Measurements from ENCODE around the gene CADPS.

- TF ChIP-seq BHLHE40 (IDR thresholded peaks at IDR 0.05; ENCODE audit: low read length), result no peak
- no peak for TF ChIP-seq RERE (CRISPR knock-in tag; IDR thresholded peaks at IDR 0.05; ENCODE audit: borderline replicate concordance)
- TF ChIP-seq SIN3B (IDR thresholded peaks at IDR 0.05; ENCODE audit: low read depth), result no peak
- TF ChIP-seq SOX6 (IDR thresholded peaks at IDR 0.05), result no peak
- no peak for TF ChIP-seq U2AF2 (optimal IDR thresholded peaks at IDR 0.05; ENCODE audit: low read depth, low read length)
- no peak for TF ChIP-seq EZH2 (IDR thresholded peaks at IDR 0.05; ENCODE audit: borderline replicate concordance, low read depth, low read length)
- no peak for TF ChIP-seq LEF1 (IDR thresholded peaks at IDR 0.05)
- no peak for TF ChIP-seq REST (IDR thresholded peaks at IDR 0.05; ENCODE audit: borderline replicate concordance)
- TF ChIP-seq REST (CRISPR knock-in tag; IDR thresholded peaks at IDR 0.05; ENCODE audit: low read depth), result no peak
- no peak for TF ChIP-seq DPF2 (IDR thresholded peaks at IDR 0.05)
Measured at GRCh38 chr3:62892045-62892444, 16.8 kb upstream of the CADPS start.

Data from K562 (cell line).